NCI-H2196 treated with DMSO at 0.1 percent for 48 hours (cell line): Measurements from ENCODE around the gene MAML2.
"Not testable (repeated sequence)": the region's sequence is repeated elsewhere in the genome, so short reads cannot be mapped to it uniquely, and the experiment has no call there.

Source experiments
- DNase-seq: peaks from one replicate; lab custom pipeline; 2025; ENCODE audit not compliant: unreplicated experiment; lab: John Stamatoyannopoulos, UW

The MAML2 gene

DNA sequence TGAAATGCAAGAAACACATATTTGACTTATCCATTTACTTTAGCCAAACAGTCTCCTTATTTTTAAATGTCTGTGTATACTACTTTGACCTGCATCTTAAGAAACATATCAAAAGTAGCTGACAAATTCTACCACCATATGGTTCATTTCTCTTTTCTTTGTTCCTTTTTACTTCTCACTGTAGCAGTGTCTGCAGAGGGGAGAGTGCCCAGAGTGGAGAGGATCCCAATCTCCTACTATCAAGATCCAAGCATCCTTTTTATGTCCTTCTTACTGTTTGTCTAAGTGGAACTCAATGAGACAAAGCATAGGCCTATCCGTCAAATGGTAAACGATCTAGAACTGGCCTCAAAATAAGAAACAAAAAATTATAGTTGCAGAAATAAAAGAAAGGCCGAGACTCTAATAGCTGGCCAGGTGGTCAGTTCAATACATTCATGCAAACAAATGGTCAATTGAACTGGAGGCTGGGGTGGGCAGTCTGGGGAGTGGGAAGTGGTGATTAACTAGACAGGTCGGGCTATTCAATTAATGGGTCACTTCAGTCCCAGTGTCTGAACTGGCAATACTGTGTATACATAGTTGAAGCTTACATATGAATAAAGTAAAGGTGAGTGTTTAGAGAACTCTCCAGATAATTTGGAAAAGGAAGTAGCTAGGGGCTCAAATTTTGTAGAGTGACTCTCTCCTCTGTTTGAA is 149.1 kb downstream of the MAML2 start:
- DNase-seq = no peak

DNA sequence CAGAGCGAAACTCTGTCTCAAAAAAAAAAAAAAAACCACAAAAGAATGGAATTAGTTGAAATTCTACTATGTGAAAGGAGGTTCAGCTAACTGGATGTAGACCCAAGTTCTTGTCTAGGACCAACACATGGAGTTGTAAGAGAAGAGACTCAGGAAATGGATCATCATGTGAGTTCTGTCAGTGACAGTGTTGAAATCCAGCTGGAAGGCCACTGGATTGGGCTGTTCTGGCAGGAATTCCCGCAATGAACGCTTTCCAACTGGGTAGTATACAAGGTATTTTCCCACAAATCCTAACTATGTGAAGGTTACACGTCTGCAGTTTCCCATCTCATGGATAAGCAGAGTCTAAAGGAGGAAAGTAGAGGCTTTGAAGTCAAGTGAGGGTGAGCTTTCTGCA is 151.2 kb downstream of the MAML2 start:
- DNase-seq = no peak

DNA sequence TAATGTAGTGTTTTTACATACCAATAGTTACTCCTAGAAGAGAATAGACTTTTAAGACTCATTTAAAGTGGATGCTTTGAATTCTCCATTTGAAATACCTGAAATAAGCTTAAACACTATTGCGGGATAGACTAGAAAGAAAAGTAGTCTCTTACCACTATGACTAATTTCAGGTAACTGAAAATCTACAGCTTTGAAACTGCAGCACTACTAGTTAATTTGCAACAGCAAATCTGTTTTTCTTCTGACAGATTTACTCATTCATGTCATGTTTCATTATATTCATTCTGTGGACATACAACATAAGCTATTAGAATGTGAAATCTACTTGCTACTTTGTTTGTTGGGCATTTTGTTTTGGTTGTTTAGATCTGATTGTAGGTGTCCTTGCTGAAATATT is 153.6 kb downstream of the MAML2 start:
- DNase-seq = no peak

DNA sequence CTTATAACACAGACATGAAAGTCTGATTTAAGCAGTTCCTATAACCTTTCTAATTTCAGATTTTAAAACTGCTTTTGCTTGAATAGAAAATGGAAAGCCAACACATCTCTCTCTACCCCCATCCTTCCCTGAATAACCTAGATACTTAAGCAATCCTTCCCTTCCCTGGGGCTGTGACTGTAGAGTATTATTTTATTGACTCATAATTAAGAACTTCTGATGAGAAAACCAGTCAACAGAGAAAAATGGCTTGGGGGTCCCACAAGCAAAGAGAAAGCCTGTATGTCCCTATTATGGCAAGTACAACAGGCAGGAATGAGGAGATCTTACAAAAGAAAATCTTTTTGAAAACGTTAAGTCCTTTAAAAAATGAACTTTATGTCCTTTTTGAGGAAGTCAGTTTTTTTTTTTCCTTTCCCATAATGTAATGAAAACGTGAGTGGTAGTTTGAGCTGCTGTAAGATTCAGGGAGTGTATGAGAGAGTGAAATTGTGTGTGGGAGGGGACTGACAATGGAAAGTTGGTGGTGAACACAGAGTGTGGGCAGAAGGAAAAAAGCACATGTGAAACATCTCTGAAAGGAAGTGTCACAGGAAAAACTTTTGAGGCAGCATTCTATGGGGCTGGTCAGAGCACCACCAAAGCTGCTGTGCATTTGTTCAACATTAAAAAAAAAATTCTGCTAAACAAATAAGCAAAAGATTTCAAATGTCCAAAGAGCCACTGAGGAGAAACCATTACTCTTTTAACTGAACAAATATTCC is 154.6 kb downstream of the MAML2 start:
- no peak for DNase-seq

DNA sequence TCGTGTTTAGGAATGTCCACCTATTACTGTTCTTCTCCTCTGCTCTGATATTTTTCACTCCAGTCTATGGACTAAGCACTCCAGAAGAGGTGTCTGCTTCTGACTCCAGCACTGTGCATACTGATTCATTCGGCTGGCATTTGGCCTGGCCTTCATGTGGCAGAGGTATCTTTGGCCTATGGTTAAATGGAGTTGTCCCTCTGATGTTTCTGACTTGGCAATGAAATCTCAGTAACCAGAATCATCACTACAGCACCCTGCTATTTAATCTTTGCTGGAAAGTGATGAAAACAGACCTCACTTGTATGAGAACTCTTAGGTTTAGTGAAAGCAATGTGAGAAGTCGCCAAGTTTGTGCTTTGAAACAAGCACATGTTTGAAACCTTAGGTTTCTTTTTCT is 155.2 kb downstream of the MAML2 start:
- DNase-seq = no peak

DNA sequence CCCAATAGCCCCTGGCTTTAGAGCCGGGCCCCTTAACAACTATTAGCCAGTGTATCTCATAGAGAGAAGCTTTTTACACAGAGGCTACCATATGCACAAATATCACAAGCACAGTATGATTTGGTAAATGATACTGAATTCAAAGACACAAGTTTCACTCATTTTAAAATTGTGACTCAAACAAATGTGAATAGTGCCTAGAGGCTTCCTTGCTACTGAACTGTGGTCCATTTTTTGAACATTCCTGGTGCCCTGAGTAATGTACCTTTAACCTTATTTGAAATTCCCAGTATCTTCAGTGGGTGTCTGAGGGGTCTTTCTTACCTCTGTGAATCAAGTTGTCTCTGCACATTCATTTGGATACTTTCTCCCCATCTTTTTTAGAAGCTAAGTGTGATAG is 156.2 kb downstream of the MAML2 start:
- DNase-seq = no peak

DNA sequence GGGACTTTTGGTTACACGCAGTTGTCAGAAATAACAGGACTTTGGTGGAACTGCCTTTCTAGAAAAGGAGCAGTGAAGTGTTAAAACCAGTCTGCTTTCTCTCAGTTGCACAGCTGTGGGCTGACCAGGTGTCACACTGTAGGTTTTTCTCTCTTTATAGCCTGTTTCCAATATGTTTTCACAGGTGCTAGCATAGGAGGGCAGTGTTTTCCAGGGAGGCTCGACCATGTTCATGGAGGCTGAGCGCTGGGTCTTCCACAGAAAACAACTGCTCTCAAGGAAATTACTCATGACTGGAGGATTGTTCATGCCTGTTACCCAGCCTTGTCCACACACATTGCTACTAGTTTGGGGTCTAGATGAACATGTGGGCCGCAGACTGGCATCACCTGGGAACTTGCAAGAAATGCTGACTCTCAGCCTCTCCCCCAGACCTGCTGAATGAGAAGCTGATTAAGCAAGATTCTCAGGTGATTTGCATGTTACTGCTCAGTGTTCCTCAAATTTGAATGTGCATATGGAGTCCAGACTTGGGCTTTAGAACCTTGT is 157.7 kb downstream of the MAML2 start:
- DNase-seq = no peak

DNA sequence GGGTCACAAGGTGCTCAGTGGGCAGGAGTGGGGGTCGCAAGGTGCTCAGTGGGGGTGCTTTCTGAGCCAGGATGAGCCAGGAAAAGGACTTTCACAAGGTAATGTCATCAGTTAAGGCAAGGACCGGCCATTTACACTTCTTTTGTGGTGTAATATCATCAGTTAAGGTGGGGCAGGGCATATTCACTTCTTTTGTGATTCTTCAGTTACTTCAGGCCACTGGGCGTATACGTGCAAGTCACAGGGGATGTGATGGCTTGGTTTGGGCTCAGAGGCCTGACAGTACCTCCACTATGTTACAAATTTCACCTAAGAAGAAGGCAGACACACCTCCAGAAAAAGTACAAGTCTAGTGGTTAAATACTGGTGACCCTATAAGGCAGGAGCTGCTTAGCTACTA is 162.1 kb downstream of the MAML2 start:
- not testable (repeated sequence) for DNase-seq

DNA sequence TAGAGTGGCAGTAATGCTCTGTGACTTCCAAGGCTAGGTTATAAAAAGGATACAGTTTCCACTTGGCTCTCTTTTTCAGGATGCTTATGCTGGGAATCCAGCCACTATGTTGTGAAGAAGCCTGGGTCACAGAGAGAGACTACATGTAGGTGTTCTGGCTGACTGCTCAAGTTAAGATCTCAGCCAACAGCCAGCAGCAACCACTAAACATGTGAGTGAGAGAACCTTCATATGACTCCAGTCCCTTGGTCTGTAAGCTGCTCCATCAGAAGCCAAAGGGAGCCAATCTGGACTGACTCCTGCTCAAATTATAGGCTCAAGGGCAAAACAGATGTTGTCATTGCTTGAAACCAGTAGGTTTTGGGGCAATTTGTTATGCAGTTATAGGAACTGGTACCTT is 162.7 kb downstream of the MAML2 start:
- no peak for DNase-seq

DNA sequence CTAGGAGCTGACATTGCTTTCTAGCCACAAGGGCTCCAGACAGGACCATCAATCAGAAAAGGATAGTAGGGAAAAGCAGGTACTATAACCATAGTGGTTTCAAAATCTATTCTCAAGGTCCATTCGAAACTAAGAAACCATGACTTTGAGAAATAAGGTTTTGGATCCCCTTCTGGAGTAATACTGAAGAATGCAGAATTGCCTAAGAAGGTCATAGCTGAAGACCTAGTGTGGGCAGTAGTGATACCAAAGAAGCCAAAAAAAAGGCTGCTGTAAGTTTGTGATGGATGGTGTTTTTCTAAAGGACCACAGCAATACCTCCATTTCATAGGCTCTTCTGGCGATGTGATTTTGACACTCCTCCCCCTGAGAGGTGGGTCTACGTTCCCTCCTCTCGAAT is 163.1 kb downstream of the MAML2 start:
- no peak for DNase-seq

DNA sequence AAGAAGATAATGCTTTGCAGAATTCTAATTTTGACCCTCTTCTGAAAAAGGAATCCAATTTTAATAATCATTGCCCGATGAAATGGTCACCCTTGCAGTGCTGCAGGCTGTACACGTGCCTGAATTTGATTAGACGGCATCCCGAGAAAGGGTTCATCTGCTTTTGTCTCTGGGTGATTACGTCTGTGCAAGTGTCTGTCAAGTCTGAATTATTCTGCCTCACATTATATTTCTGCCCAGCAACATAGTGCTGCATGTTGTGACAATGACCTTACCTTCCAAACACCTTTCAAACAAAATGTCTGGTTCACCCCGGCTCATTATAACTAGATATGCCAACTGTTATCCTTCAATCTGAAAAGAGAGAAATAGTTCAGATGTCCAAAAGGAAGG is 164.1 kb downstream of the MAML2 start:
- DNase-seq = no peak

DNA sequence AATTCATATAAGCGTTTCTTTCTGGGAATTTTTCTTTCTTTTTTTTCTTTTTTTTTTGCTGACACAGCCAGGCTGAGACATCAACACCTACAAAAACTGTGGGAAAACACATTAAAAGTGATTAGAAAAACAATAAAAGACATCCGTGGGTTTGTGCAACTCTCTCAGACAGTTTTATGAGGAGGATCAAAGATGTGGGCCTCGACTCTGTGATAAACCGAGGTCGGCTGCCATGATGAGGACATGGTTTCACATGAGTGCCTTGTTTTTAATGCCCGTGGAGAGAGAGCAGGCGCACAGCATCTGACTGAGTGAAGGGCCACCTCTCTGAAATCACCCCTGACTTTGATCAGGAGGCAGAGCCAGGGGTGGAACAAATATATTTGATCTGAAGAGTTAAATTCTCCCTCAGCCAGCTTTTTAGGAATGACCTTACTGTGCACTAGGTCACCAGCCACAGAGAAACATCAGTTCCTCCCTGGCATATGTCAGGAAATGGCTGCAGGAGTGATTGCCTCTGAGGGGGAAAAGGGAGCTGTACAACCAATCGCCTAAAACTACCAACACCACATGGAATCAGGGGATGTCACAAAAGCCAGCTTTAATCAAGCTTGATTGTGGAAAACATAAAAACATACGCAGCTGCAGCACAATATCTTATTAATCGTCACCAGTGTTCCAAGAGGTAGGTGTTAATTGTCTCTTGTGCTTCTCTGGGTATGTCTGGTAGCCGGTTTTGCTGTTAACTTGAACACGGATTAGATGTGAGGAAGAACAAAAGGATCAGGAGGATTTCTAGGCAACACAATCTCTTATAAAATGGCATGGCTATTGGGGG is 164.7 kb downstream of the MAML2 start:
- no peak for DNase-seq

DNA sequence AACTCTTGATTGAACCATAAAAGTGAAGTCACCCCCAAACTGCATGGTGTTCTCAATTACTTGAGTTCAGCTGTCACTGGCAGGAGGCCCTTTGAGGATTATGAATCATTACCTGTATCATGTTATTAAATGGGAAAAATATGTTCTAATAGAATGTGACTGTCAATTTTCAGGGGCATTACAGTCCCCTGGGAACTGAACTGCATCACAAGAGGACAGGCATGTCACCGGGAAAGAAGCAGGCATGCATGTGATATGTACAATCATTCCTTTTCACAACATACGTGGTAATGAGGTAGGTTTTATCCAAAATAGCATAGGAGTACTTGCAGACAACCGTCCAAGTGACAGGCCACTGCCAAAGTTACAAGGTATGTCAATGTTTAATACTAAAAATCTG is 165.8 kb downstream of the MAML2 start:
- no peak for DNase-seq

DNA sequence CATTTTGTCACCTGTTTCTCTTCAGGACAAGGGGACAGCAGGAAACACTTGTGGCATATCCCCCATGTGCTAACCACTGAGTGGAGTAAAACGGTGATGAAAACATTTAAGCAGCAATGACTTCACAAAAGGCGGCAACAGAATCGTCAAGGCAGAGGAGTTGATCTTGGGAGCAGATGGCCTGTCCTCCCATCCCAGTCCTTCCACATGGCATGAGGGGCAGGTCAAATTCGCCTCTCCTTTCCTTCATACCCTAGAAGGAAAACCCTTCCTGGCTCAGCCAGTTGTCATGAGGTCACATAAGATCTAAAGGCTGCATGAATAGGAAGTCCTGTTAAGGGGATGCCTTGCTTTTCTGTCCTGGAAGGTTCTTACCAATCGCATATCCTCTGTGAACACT is 169.1 kb downstream of the MAML2 start:
- no peak for DNase-seq

DNA sequence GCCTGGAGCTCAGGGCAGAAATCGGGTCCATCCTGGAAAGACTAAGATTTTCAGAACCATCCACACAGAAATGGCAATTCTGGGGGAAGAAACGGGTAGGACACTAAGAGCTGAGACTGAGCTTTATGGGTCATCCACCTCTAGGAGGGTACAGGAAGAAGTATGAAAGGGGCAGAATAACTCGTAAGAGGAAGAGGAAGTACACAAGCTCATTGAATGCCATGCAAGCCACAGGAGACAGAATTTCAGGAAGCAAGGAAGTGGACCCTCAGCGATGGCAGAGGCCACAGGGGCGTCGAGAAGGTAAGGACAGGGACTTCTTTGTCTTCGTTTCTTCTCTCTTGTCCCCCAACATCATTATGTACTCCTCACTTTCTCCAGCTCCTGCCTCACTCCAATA is 169.6 kb downstream of the MAML2 start:
- DNase-seq = no peak

DNA sequence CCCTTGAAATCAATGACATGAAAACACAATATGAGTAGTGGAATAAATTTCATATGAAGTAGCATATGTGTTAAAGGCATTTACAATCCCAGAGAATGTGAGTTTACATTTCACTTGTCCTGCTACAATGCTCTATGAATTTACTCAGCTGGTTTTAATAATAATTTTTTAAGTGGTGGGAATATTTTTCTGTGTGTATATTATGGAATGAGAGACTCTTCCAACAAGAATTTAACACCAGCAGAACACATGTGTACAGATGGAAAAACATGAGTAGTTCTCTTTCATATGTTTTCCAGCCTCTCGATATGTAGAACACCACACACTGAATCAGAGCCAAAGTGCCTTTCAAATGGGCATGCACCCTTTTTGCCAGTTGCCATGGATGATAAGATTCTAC is 170.4 kb downstream of the MAML2 start:
- no peak for DNase-seq

DNA sequence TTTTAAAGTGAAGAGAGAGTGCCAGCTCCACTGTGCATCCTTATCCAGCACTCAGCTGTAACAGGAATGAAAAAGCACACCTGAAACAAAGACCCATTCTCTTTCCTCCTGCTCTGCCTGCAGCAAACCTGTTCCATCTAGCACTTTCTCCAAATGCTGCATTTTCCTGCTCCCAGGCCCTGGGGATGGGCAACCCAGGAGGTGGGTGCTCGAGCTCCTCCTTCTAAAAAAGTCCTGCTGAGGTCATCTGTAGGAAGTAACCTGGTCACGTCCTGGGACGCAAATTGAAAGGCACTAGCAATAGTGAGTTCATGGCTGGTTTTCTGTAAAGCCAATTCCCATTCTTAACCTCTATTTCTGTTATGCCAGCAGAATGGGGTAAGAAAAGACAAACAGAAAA is 173.7 kb downstream of the MAML2 start:
- no peak for DNase-seq

DNA sequence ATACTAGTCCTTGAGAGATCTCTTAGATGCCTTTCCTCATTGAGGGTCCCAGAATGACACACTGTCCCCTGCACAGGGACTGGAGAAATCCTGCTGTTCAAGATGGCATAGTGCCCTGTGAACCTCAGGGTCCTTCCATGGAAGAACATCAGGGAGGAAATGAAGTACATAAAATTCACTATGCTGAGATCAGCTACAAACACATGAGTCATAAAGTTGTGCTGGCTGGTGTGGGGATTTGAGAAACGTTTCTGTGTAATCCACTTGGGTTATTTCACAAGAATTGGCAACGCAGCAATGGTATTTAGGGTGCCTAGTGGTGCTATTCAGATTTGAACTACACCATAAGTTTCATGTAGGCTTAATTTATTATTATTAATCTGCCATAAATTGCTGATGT is 174.4 kb downstream of the MAML2 start:
- DNase-seq = no peak

DNA sequence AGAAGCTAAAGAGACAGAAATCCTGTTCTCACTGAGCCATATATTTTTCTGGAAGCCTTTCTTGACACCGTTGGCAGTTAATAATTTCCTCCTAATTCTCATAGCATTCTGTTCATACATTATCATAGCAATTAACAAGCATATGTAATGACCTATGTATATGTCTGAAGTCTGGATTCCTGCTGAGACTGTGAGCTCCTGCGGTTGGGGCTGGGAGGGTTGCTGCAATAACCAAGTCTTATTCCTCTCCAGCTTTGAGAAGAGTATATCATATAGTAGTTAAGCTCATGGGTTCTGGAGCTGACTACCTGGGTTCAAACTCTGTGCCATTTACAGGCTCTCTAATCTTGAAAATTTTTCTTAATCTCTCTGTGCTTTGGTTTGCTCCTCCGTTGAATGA is 175.2 kb downstream of the MAML2 start:
- no peak for DNase-seq

DNA sequence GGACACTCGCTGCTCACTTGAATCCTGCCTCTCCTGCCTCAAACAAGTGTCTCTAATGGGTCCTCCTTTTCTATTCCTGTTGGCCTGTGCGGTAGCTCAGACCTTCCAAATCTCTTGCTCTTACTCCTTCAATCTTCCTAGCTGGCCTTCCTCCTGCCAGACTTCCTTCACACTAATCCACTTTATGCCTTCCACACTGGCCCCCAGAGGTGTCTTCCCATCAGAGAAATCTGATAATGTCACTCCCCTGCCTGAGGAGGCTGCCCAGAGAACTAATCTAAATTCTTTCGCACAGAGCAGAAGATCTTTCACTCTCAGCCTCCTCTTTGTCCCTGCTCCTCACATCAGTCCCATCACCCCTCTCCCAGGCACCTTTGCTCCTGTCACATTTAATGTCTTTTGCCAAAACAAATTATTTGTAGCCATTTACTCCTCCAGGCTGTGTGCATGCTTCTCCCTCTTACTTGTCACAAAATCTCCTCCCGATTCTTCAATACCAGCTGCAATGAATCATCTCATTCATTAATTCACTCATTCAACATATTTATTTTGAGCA is 175.7 kb downstream of the MAML2 start:
- no peak for DNase-seq

DNA sequence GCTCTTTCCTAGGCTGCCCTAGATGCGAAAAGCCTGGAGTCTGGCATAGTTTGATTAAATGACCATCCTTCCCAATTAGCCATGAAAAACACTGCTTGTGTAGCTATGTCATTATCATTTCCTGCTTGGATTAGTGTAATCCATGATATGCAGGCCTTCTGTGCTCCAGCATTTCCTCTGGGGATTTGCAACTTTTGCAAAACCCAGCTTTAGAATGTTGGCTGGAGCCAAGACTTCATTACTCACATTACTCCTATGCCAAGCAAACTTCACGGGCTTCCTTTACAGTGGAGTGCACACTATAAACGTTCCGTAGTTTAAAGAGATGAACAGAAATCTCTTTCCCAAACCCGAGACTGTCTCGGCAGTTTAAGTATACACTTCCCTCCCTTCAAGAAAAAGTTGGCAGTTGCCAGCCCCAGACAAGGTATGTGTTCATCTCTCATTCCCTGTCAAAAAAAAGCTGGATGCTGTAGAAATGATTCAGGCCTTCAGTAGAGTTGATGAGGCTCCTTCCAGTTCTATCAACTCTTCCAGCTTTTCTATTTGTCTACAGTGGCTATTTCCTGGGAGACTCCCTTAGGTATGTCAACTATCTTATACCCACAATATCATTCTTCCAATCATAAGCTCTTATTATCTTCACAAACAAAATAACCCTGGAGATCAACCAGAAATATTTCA is 180.0 kb downstream of the MAML2 start:
- no peak for DNase-seq
